Measurements from ENCODE around the gene GSTA4.

Gene GSTA4

DNA sequence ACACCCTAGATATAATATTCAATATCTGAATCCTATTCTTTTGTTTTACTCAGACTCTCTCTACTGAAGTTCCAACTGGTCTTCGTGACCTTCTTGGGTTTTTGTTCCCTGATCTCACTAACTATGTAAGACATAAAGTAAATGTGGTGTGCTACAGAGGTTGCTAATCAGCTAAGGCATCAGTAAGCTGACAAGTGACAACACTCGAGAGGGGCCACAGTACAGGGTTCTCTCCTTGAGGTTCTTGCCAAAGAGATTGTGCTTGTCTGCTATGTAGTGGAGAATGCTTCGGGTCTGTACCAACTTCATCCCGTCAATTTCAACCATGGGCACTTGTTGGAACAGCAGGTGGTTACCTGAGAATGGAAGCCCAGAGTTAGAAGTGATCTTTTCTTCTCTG lies 9.9 kb downstream of the GSTA4 start:
- H3K4me2 ChIP-seq (ENCODE audit: low read length): no peak overlapping the region
- H2AFZ ChIP-seq (ENCODE audit: low read depth, low read length): no peak overlapping the region

GRCh38 chr6:52984247-52984646 lies 10.8 kb downstream of the GSTA4 start:
- Histone ChIP-seq H3K4me3 (ENCODE audit: low read length) (no peak overlapping the region), H4K20me1 (ENCODE audit: insufficient read depth, low read length) (no peaks in the 10 kb centered on the region)

More for the DNA sequence above, 9.9 kb downstream of the GSTA4 start:
- Histone ChIP-seq H3K9ac (ENCODE audit: low read length) (no peak overlapping the region), H3K79me2 (ENCODE audit: low read length) (no peaks in the 10 kb centered on the region), H3K27me3 (ENCODE audit: low read depth, low read length) (no peaks in the 10 kb centered on the region), H3K4me3 (ENCODE audit: low read length) (no peak overlapping the region), H3K9me3 (ENCODE audit: insufficient read depth, low read length) (no peaks in the 10 kb centered on the region), H3K27ac (ENCODE audit: low read length) (no peak overlapping the region), H4K20me1 (ENCODE audit: insufficient read depth, low read length) (no peaks in the 10 kb centered on the region), H3K4me1 (ENCODE audit: low read length) (peaks cover 8% of the 10 kb centered on the region), H3K36me3 (replicated peaks; ENCODE audit: low read depth, low read length) (no peaks in the 10 kb centered on the region)
- no peak for TF ChIP-seq EZH2phosphoT487 (IDR thresholded peaks at IDR 0.05; ENCODE audit: low read depth)

GRCh38 chr6:52983159-52983848 lies 11.8 kb downstream of the GSTA4 start:
- H3K4me2 ChIP-seq (ENCODE audit: low read length): no peak overlapping the region
- no peaks in the 10 kb centered on the region for H4K20me1 ChIP-seq (ENCODE audit: insufficient read depth, low read length)
- H3K9me3 ChIP-seq (ENCODE audit: insufficient read depth, low read length): no peaks in the 10 kb centered on the region
- H2AFZ ChIP-seq (ENCODE audit: low read depth, low read length): no peak overlapping the region
- peaks cover 8% of the 10 kb centered on the region for H3K4me1 ChIP-seq (ENCODE audit: low read length)
- no peaks in the 10 kb centered on the region for H3K27me3 ChIP-seq (ENCODE audit: low read depth, low read length)
- H3K9ac ChIP-seq (ENCODE audit: low read length): no peak overlapping the region
- H3K79me2 ChIP-seq (ENCODE audit: low read length): no peaks in the 10 kb centered on the region
- no peaks in the 10 kb centered on the region for H3K36me3 ChIP-seq (replicated peaks; ENCODE audit: low read depth, low read length)
- no peak overlapping the region for H3K27ac ChIP-seq (ENCODE audit: low read length)
- H3K4me3 ChIP-seq (ENCODE audit: low read length): no peak overlapping the region
- TF ChIP-seq CTCF (IDR thresholded peaks at IDR 0.05; ENCODE audit: low read depth, low read length): no peak
- TF ChIP-seq EZH2phosphoT487 (IDR thresholded peaks at IDR 0.05; ENCODE audit: low read depth): no peak

More at GRCh38 chr6:52984247-52984646, 10.8 kb downstream of the GSTA4 start:
- Histone ChIP-seq H3K27ac (ENCODE audit: low read length) (no peak overlapping the region), H3K9me3 (ENCODE audit: insufficient read depth, low read length) (no peaks in the 10 kb centered on the region), H3K4me1 (ENCODE audit: low read length) (peaks cover 8% of the 10 kb centered on the region), H3K4me2 (ENCODE audit: low read length) (no peak overlapping the region), H3K27me3 (ENCODE audit: low read depth, low read length) (no peaks in the 10 kb centered on the region), H3K79me2 (ENCODE audit: low read length) (no peaks in the 10 kb centered on the region), H3K9ac (ENCODE audit: low read length) (no peak overlapping the region), H2AFZ (ENCODE audit: low read depth, low read length) (no peak overlapping the region), H3K36me3 (replicated peaks; ENCODE audit: low read depth, low read length) (no peaks in the 10 kb centered on the region)
- TF ChIP-seq EZH2phosphoT487 (IDR thresholded peaks at IDR 0.05; ENCODE audit: low read depth): no peak
- TF ChIP-seq CTCF (IDR thresholded peaks at IDR 0.05; ENCODE audit: low read depth, low read length): no peak

DNA sequence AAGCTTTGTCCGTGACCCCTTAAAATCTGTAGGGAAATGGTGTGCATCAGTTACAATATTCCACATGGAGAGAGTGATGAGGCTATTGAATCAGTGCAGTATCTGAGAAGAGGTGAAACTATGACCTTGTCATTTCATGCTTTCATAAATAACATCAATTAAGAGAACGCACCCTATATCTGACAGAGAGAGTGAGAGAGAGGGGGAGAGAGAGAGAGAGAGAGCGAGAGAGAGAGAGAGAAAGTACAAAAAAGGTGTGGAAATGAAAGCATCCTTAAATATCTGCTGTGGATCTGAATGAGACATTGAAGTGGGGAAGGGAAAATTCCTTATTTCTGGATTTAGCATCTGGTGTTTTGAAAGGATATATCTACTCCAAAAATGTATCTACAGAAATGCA lies 12.4 kb downstream of the GSTA4 start:
- Histone ChIP-seq H3K27me3 (ENCODE audit: low read depth, low read length) (no peaks in the 10 kb centered on the region), H3K4me2 (ENCODE audit: low read length) (no peak overlapping the region), H3K4me3 (ENCODE audit: low read length) (no peak overlapping the region), H3K4me1 (ENCODE audit: low read length) (peaks cover 8% of the 10 kb centered on the region), H3K9ac (ENCODE audit: low read length) (no peak overlapping the region), H3K9me3 (ENCODE audit: insufficient read depth, low read length) (no peaks in the 10 kb centered on the region), H2AFZ (ENCODE audit: low read depth, low read length) (no peak overlapping the region), H3K36me3 (replicated peaks; ENCODE audit: low read depth, low read length) (no peaks in the 10 kb centered on the region), H4K20me1 (ENCODE audit: insufficient read depth, low read length) (no peaks in the 10 kb centered on the region), H3K79me2 (ENCODE audit: low read length) (no peaks in the 10 kb centered on the region), H3K27ac (ENCODE audit: low read length) (no peak overlapping the region)
- no peak for TF ChIP-seq CTCF (IDR thresholded peaks at IDR 0.05; ENCODE audit: low read depth, low read length)
